Hematopoietic multipotent progenitor cell treated with erythropoietin and hydrocortisone succinate and interleukin-3 and kit ligand, for 8 days (in vitro differentiated cells): Measurements from ENCODE around the gene MYO10.

Experiments used
- DNase-seq: peaks from one replicate; pipeline ENCODE4 v3.0.0-alpha.2; 2015

The MYO10 gene

DNA sequence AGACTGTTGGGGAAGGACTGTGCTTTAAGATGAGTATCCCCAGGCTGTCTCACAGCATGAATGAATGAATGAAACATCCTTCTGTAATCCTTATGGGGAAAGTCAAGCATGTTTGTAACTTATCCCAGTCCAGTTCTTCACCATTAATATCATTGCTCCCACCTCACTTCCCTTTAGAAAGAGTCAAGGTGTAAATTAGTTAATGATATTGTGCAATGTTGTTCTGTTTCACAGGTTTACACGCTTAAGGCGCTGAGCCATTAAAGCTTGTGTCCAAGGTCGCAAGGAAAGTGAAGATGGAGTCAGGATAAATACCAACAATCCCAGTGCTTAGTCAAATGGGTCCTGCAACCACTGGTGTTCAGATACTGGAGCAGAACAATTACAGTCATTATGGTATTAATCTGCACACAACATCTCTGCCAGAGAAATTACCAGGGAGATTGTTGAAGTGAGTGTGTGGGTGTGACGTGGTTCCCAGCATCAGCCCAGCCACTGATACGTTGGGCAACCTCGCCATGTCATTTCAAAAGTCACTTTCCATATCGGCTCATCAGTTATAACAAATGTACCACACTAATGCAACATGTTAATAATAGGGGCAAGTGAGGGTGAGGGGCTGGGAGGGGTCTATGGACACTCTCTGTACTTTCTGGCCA lies 1.5 kb upstream of the MYO10 start:
- no peak for DNase-seq

DNA sequence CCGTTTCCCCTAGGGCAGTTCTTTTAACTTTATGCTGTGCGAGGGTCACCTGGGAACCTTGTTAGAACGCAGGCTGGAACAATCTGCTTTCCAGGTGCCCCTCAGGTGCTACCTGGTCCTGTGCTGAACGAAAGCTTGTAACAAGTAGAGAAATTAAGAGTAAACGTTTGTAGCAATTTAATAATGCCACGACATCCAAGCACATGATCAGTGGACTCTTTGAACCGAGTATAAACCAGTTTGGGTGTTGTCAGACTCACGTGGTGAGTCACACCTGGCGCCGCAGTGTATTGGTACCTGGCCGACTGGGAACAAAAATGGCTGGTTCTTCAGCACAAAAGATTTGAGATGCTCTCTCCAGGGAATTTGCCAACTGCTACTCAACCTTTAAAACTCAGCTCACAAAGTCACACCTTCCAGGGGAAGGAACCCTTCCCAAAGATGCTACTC lies 926 bp upstream of the MYO10 start:
- DNase-seq = no peak

DNA sequence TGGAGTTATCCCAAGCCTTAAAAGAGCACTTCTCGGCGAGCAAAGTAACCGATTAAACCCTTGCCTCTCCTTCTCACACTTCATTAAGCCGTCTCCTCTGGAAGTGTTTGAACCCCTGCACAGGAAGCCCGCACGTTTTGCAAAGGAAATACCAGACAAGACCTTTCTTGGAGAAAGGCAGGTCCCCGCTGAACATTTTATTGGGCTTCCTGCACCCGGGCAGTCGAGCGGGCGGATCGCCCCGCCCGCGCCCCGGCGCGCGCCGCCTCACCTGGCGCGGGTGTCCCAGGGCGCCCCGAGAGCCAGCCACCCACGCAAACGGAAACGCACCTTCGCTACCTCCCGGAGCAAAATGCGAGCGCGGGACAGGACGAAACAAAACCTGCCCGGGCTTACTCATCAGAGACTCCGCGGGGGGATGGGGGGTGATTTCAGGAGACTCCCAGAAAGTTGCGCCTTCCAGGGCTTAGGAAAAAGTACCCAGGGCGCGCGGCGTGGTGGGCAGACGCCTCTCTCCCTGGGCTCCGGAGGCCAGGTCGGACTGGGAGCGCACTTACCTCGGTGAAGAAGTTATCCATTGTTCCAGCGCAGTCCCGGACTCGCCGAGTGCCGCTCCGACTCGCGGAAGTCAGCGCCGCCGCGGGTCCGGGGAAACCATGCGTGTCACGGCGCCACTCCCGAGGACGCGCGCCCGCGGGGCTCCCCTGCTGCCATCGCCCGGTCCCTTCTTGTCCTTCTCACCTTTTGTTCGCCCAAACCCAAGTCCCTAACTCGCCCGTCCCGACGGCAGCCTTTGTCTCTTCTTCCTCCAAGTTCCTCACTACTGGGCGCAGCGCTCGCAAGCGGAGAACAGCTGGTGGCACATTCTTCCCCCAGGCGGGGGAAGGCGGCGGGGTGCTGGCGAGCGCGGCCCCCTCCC lies 598 bp downstream of the MYO10 start:
- no peak for DNase-seq

DNA sequence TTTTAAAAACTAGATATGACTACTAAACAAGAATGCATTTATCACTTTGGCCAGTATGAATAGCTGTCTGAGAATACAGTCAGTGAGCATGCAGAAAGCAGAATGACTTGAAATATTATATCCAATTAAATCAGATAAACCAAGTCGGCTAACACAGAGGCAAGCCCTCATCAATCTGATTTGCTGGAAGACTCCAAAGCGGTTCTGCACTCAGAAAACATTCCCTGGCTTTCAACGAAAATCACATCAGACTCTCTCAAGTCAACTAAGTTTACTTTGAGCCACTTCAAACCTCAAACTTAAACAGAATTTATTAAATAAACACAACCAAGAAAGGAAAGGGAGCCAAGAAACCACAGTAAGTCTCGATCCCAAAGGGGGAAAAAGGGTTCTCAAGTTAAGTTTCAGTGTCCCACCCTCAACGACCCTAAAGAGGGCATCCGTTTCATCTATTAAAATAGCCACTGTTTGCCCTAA lies 1.4 kb downstream of the MYO10 start:
- DNase-seq = no peak

DNA sequence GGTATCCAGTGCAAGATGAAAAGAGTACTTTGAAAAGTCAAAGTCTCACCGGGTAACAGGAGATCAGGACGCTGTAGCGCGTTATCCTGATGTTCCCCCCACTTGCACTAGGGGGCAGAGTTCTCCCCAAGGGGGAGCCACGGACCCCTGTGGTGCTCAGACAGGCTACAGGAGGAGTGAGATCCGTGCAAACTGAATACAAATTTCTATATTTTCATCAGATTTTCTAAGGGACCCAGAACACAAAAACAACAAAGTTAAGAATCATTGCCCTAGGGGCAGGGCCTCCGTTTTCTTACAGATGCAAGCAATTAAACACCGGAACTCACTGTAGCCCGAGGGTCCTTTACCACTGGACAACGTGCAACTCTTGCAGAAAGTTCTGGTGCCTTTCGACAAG lies 2.0 kb downstream of the MYO10 start:
- DNase-seq = peak; percentile 63

DNA sequence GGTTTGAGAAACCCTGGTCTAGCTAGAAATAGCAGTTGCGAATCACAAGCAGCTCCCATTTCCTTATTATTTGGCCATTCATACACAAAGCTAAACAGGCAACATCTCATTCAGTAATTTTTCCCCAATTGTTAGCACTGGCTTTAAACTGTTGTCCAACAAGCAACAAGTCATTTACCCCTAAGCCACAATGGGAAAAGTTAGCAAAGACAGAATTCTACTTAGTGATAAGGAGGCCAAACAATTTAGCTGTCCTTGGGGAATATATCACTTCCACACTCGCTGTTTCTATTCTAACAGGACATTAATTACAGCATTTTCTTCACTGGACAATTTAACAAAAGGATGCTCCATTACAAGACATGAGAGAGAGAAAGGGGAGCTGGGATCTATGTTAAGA lies 2.8 kb downstream of the MYO10 start:
- DNase-seq = no peak

DNA sequence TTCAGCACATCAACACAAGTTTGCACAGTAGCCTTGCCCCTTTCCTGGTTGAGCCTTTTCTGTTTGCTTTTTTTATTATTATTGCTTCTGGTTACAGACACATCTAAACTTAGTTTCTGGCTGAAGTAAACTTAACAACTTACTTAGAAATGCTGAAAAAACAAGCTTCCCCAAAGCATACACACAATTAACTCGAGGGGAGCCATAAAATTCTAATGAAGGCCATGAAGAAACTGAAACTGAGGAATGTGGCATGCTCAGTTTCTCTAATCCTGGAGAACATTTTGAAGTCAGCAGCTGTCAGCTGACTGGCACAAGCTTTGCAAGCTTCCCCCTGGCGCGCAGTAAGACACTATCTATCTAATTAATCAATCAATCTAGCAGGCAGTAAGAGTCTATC lies 3.7 kb downstream of the MYO10 start:
- DNase-seq = no peak

DNA sequence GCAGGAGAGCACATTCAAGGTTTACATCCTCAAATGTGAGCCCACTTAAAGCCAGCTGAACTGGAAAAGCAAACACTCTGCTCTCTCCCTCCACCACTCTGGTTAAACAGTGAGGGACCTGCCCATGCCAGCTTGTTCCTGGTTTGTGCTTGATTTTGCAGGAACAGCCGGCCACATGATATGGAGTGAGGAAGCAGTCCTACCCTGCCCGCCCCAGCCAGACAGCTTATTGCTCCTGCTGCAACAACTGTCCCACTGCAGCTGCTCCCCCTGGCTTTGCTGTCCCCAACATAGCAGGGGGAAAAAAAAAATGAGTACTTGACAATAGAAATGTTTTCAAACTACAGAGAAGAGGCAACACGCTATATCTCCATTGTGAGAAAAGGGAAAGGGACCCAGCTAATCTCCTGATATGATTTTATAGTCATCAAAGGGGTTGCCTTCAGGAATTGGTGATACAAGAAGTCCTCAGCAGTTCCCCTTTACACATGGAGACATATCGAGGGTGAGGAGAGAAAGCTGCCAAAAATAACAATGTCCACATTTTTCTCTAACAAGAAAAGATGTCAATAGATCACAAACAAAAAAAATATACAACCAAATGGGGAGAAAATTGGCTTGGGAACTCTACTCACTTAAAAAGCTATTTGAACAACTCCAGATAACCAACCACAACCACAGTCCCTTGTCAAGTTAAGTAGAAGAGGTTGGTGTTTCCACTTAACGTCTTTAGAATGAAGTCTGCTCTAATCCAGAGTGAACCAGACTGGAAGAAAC lies 4.6 kb downstream of the MYO10 start:
- DNase-seq = no peak

DNA sequence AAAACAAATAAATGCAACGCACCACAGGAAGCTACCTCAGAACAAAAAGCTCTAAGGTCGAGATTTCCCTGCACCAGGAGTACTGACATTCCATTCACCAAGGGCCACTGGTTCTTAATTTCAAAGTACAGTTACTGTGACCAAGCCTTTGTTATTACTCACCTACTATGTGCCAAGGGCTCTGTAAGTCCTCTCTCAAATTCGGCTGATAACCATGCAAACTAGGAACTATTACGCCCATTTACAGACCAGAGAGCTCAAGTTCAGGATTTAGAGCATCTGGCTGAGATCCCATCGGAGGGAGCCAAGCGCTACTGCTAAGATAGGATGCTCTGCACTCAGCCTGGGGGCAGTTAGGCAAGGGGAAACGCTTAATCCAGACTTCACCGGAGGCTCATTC lies 5.6 kb downstream of the MYO10 start:
- no peak for DNase-seq

DNA sequence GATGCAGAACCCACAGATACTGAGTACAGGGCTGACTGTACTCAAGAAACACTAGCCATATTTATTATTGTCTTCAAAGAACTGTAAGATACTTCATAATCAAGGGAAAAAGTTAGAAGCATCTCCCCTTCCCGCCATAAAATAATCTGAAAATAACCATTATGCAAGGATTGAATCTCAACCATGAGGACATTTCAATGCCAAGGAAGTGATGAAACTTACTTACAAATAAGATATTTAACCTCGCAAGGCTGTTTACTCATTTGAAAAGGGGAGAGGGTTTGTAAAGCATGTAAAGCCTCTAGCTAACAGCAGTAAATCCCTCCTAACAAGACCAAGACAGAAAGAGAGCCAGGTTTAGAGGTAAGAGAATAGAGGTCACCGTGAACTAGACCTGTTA lies 6.3 kb downstream of the MYO10 start:
- DNase-seq = no peak

DNA sequence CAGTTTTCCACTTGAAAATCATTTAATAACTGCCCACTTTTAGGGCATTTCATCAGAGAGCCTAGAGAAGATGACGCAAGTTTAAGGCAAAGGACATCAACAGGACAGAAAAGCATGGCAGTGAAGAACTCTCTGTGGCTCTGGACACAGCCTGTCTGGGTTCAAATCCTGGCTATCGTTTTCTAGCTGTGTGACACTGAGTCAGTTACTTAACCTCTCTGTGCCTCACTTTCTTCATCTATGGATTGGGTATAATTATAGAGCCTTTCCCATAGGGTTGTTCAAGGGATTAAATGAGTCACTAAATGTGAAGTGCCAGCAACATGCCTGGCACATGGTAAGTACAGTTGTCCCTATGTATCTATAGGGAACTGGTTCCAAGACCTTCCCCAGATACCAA lies 6.7 kb downstream of the MYO10 start:
- no peak for DNase-seq

DNA sequence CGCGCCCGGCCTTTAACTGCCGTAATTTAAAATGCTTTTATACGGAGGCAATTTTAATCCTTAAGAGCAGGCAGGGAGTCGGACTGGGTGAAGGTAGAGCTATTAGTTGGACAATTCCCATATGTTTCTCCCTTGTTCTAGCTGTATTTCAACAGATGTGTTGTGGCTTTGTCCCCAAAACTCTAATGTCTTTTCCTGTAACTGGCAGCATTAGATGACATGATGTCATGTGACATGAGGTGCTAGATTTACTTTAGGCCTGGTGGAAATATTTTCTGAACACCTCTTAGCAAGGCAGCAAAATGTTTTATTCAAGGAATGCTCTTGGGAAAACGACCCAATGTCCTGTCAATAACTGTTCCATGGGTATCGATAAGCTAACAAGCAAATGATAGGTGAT lies 8.5 kb downstream of the MYO10 start:
- DNase-seq = no peak

DNA sequence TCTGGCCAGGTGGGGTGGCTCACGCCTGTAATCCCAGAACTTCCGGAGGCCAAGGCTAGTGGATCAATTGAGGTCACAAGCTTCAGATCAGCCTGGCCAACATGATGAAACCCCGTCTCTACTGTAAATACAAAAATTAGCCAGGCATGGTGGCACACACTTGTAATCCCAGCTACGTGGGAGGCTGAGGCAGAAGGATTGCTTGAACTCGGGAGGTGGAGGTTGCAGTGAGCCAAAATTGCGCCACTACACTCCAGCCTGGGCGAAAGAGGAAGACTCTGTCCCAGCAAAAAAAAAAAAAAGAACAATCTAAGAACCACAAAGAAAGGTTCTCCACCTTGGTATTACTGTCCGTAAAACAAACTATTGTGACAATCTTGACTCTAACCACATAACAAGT lies 9.7 kb downstream of the MYO10 start:
- DNase-seq = no peak

DNA sequence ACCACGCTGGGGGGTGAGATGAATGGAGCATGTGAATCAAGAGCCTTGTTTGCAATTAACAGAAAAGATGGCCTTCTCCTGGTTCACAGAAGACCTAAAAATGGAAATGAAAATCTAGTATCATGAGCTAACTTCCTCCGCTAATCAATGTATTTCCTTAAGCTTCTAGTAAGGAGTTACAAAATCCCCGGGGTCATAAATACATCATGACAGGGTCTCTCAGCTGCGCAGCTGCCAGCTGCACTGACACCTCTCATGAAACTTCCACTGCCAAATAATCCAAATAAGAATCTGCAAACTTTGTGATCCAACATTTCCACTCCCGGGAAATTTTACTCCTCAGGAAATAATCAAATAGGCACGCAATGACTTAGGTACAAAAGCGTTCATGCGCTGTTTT lies 11.9 kb downstream of the MYO10 start:
- DNase-seq = no peak

DNA sequence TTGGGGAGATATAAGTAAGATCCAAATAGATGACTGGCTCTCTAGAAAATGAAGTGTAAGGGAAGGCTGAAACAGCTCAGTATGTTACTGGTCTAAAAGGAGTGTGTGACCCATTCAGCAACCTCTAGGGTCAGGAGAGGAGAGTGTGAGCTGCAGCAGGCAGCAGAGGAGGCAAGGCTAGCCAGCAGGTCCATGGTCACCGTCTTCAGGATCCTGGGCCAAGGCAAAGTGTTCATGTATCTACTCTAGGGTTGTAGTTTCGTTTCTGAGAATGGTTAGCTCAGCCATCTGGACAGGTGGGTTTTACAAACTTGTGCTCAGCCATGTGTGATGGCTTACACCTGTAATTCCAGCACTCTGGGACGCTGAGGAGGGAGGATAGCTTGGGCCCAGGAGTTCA lies 13.7 kb downstream of the MYO10 start:
- DNase-seq = no peak

DNA sequence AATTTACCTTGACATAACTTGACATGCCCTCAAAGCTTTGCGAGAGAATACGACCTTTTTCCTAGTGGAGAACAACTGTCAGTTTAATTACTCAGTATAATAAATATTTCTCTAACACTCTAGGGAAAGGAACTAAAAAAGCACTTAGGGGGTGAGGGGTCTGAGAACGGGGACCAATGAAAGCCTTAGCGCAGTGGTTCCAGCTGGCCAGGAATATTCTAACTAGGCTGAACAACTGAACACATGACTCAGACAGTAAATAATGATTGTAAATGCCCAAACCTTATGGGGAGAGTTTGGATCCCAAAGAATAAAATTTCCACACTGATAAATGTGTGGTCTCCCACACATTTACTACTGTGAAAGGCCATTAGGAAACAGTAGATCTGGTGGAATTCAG lies 14.9 kb downstream of the MYO10 start:
- no peak for DNase-seq

DNA sequence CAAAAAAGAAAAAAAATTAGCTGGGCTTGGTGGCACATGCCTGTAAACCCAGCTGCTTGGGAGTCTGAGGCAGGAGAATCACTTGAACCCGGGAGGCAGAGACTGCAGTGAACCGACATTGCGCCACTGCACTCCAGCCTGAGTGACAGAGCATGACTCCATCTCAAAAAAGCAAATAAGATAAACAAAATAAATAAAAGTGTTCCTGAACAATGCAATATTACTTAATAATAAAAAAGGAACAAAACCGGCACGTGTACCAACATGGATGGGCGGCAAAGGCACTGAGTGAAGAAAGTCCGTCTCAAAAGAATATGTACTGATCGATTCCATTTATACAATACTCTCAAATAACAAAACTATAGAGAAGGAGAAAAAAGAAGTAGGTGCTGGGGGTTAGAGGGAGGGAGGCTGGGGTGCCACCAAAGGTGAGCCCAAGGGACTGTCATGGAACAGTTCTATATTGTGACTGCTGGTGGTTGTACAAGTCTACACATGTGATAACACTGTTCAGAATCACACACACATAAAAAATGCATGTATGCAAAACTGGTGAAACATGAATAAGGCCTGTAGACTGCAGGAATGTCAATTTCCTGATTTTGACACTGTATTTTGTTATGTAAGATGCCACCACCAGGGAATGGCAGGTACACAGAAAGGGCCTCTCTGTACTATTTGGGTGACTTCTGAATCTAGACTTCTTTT lies 15.8 kb downstream of the MYO10 start:
- no peak for DNase-seq

DNA sequence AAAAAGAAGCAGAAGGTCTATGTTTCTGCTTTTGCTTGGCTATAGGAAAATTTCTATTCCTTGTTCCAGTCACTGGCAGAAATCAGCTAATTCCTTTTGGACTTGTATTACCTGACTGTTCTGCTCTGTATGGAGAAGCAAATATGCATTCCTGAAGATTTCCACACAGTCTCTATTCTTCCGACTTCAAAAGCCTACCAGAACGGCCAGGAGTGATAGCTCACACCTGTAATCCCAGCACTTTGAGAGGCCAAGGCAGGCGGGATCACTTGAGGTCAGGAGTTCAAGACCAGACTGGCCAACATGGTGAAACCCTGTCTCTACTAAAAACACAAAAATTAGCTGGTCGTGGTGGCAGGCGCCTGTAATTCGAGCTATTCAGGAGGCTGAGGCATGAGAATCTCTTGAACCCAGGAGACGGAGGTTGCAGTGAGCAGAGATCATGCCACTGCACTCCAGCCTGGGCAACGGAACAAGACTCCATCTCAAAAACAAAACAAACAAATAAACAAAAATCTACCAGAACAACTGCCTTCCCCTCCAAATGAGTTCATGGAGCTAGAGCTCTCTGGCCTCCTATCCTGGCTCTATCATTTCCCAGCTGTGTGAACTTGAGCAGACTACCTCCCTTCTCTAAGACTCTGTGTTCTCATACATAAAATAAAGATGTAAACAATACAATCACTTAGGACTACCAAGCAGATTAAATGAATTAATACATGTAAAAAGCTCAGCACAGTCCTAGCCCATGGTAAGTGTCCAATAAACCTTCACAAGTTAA lies 17.0 kb downstream of the MYO10 start:
- DNase-seq = no peak

DNA sequence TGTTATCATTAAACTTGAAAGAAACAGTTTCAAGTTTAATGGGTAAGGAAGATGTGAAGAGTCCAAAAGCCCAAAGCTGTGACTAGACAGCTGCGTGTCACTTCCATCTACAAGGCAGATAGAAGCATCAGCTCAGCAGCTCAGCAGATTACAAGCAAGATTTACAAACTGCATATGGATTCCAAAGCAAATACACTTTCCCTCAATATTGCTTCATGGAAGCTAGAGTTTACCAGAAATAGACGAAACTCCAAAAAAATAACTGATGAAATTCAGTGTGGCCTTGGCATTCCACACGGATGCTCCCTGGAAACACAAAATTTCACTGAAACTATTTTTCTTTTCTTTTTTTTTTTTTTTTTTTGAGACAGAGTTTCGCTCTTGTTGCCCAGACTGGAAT lies 17.9 kb downstream of the MYO10 start:
- no peak for DNase-seq

DNA sequence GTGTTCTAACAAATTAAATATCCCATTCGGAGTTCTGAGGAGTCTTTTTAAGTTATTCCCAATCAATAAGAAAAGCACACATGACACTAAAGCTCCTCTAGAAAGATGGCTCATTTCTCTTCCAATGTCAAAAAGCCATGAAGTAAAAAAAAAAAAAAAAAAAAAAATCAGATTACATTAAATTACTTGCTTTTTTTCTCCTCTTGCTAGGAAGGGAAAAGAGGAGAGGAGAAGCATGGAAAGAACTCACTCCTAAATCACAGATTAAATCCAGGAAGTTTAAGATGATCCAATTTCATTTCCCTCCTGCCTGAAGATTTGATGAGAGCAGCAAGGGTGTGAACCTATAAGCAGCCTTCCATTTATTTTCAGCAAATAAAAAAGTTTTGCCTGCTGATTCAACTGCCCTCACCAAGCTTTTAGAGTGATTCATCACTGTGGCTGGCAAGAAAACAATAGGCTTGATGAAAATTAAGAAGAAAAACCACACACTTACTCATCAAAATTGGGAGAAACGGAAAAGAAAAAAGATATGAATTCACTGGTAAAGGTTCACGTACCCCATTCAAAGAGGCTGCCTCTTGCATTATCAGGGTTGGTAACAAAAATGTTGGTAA lies 19.7 kb downstream of the MYO10 start:
- peak; percentile 45 for DNase-seq

DNA sequence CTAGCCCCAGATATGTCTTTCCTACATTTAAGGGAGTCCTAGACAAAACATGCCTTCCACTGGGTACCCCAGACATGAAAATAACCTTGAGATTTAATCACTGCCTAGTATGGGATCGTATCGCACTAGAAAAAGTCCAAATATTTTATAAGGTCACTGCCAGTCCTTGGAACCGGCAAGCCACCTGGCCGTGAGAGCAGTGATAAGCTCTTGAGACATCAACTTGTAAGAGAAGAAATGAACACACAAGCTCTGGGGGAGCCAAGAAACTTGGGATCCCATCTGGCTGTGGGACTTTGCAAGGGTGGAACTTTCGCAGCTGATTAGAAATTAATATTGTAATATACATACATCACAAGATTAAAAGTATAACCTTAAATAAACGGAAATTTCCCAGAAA lies 21.5 kb downstream of the MYO10 start:
- DNase-seq = no peak

DNA sequence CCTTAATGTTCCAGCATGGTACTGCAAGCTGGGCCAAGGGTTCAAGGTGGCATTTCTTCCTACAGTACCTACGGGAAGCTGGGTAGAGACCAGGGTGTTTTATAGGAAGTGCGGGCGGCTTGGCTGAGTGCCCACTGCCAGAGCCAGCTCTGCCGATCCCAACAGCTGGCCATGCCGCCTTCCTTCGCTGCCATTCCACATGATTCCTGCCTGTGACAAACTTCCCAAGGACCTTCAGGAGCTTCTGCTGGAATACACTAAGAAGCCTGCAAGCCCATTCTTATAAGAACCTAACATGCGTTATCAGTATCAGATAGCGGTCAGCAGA lies 22.0 kb downstream of the MYO10 start:
- DNase-seq = no peak
